ENCODE measurements around the gene KLRD1.

GRCh38 chr12:10291030-10291429 lies 16.6 kb upstream of the KLRD1 start:
- TF ChIP-seq CTCF (IDR thresholded peaks at IDR 0.05) = no peak
- TF ChIP-seq POLR2A (IDR thresholded peaks at IDR 0.05) = no peak
